ENCODE measurements around the gene MEGF6.

Gene MEGF6

GRCh38 chr1:3515774-3516480, 95.4 kb downstream of the MEGF6 start:
- DNase-seq, result no peak

DNA sequence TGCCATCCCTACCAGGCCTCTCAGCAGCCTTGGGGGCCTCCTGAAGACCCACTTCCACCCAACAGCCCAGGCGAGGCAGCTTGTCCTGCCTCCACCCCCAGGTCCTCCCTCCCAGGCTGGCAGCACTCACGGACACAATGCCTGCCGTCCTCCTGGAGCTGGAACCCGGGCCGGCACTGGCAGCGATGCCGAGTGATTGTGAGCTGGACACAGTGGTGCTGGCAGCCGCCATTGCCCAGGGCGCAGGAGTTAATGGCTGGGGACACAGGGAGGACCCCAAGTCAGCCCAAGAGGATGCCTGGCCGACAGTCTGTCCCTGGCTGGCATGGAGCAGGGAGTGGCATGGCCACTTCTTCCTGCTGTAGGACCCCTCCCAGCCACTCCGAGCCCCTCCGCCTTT, 96.0 kb downstream of the MEGF6 start:
- no peak for DNase-seq

GRCh38 chr1:3514404-3514803, 96.9 kb downstream of the MEGF6 start:
- no peak for DNase-seq

DNA sequence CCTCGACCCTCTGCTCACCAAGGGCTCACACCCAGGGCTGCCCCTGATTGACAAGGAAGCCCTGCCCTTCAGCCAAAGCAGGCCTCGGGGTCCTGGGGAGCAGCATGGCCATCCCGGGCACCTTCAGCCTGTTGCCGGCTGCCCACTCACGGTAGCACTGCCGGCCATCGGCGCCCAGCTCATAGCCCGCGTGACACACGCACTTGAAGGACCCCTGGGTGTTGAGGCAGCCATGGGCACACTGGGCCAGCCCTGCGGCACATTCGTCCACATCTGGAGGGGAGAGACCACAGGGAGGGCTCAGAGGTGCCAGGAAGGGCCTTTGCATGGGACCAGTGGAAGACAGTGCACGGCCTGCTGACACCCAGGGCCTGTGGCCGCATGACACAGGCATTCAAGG, 99.5 kb downstream of the MEGF6 start:
- no peak for DNase-seq

- DNase-seq, result no peak
Observed at GRCh38 chr1:3511306-3511705, 100.0 kb downstream of the MEGF6 start.

- DNase-seq, result no peak
Observed at GRCh38 chr1:3510956-3511250, 100.4 kb downstream of the MEGF6 start.

- no peak for DNase-seq
Observed at GRCh38 chr1:3510136-3510955, 101.0 kb downstream of the MEGF6 start.

DNA sequence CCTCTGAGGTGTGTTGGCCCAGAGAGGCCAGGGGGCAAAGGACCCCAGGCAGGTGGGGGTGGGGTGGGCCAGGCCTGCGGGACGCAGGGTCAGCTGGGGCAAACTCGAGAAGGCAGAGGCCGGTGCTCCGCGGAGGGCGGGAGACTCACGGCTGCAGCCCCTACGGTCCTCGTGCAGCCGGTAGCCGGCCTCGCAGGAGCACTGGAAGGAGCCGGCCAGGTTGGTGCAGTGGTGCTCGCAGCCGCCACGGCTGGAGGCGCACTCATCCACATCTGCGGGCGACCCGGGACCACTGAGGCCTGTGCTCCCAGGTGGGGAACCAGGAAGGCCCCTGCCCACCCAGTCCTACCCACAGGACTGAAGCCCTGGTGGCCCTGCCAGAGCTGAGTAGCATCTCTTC, 101.6 kb downstream of the MEGF6 start:
- DNase-seq, result no peak

DNA sequence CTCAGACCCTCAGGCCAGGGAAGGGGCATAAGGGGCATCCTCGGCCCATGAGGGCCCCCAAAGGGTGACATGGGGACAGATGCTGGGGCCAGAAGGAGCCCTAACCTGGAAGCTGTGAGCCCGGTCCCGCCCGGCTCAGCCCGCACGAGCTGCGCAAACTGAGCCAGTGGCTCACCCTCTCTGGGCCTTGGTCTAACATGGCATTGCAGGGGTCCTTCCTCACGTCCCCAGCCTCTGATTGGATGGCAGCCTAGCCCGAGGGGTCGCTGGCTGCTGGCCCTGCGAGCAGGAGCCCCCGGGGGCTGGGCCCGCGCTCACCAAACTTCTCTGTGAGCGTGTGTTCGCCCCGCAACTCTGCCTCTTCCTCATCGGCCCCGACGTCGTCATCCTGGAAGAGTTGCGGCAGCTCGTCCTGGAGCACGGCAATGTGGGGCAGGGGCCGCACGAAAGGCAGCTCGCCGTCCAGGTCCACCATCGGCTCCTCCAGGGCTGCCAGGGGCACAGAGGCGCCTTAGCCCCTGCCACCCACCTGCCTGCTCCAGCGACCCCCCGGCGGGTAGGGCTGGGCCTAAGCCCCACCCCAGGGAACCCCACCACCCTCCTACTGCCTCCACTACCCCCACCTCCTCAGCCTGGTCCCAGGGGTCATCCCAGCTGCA, 102.4 kb downstream of the MEGF6 start:
- DNase-seq, result no peak

GRCh38 chr1:3507636-3508275, 103.6 kb downstream of the MEGF6 start:
- no peak for DNase-seq

- DNase-seq, result no peak
Observed at GRCh38 chr1:3506943-3507342, 104.4 kb downstream of the MEGF6 start.

DNA sequence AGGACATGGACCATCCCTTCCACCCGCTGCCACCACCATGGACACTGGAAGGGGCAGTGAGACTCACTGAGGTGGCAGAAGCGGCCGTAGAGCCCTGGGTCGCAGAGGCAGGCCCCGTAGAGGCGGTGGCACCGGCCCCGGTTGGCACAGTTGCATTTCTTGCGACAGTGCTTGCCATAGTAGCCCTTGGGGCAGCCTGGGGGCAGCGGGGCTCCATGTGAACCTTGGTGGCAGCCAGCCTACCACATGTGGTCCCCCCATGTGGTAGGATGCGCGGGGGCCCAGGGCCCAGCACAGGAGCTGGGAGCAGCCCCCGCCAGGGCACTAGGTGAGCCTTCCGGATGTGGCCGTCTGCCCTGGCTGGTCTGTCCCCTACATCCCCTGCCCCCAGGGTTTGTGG, 105.3 kb downstream of the MEGF6 start:
- no peak for DNase-seq

DNA sequence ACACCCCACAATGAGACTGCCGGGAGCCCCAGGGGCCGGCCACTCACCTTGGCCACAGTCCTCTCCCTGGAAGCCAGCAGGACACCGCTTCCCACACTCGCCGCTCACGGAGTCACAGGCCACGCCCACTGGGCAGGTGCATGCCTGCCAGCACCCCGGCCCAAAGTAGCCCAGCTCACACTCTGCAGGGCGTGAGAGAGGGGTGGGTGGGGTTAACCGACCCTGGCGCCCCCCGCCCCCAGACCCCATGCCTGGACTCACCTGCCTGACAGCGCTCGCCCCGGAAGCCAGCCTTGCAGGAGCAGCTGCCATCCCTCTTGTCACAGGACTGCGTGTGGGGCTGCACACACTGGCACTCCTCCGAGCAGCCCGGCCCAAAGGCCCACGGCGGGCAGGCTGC, 106.1 kb downstream of the MEGF6 start:
- DNase-seq, result no peak

DNA sequence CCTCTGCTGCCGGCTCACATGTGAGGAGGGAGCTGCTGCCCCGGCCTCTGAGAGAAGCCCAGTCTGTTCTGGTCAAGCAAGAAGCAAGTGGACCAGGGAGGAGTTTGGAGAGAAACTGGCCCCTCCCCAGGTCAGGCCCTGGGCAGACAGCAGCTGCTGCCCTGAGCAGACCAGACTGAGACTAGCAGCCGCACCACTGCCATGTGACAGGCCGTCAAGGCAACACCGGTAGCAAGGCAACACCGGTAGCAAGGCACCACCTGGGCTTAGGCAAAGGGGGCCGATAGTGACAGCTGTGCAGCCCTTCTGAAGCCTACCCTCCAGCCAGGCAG, 106.5 kb downstream of the MEGF6 start:
- DNase-seq, result no peak

- no peak for DNase-seq
Observed at GRCh38 chr1:3504151-3504821, 107.0 kb downstream of the MEGF6 start.

DNA sequence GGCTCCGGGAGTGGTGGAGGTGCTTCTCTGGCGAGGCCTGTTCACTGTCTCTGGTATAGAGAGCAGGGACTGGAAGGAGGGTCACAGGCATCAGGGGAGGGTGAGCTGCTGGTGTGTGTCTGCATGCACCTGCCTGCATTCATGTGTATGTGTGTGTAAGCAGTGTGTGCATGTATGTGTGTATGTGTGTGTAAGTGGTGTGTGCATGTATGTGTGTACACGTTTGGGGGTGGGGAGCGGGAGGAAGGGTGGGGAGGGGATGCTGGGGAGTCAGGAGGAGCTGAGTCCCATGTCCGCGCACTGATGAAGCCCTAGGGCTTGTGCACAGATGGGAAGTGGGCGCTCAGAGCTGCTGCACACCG, 107.8 kb downstream of the MEGF6 start:
- DNase-seq, result no peak

GRCh38 chr1:3502641-3503524, 108.4 kb downstream of the MEGF6 start:
- no peak for DNase-seq

GRCh38 chr1:3501856-3502640, 109.3 kb downstream of the MEGF6 start:
- no peak for DNase-seq

- DNase-seq, result no peak
Observed at GRCh38 chr1:3501437-3501836, 109.9 kb downstream of the MEGF6 start.

DNA sequence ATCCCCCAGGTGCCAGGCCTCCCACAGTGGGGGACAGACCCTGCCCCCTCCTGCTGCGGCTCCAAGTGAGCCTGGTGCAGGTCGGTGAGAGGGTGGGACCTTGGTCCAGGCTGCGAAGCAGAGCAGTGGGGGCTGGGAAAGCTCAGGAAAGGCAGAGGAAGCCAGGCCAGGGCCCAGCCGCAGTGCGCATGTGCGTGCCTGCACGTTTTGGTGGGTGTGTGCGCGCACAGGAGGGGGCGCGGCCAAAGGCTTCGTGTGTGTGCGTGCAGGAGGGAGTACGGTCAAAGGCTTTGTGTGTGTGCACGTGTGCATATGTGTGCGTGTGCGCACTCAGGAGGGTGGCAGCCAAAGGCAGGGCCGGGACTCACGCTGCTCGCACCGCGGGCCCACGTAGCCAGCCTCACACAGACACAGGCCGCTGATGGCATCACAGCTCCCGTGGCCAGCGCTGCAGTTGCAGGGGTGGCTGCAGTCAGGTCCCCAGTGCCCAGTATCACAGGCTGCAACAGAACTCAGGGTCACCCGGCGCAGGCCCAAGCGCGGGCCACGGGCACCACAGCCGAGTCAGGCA, 111.0 kb downstream of the MEGF6 start:
- no peak for DNase-seq

DNA sequence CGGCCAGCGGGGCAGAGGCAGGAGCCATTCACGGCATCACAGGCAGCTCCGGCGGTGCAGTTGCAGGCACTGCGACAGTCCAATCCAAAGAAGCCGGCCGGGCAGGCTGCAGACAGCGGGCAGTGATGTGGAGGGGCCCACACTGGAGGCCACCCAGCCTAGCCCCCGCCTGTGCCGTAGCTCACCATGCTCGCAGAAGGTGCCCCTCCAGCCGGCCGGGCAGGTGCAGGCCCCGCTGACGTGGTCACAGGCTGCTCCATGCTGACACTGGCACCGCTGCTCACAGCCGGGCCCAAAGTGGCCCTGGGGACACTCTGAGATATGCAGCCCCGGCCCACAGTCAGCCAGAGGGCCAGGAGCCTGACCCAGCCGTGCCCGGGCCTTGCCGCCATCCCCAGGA, 111.7 kb downstream of the MEGF6 start:
- DNase-seq, result no peak
